GM18858 (cell line): ENCODE measurements around the gene CA12.

Source experiments
- ATAC-seq: cut with Tn5 transposase; IDR thresholded peaks from one replicate; pipeline ENCODE4 v1.9.1; 2021; ENCODE audit not compliant: unreplicated experiment

The CA12 gene

GRCh38 chr15:63379492-63380150 lies 2.0 kb downstream of the CA12 start:
- ATAC-seq = no peak

DNA sequence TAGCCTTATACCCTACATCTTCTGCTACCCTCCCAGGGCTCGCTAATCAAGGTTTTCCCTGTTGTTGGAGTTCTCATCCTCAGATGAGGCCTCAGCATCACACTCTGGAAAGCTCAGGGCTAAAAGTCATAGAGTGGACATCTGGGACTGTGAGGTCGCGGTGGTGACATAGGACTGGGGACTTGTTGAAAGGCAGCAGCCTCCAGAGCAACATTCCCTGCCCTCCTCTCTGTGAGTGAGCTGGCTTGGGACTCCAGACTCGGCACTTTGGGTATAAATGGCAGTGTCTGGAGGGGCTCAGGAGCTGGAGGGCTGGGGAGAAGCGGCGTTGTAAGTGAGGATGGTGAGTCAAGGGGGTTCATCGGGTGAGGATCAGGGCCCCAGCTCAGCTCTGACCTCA lies 2.7 kb downstream of the CA12 start:
- ATAC-seq = no peak

- ATAC-seq = no peak
These were observed 6.7 kb downstream of the CA12 start for GRCh38 chr15:63374686-63375520.

- no peak for ATAC-seq
These were observed 7.6 kb downstream of the CA12 start for GRCh38 chr15:63373866-63374548.

GRCh38 chr15:63373330-63373729 lies 8.3 kb downstream of the CA12 start:
- no peak for ATAC-seq

DNA sequence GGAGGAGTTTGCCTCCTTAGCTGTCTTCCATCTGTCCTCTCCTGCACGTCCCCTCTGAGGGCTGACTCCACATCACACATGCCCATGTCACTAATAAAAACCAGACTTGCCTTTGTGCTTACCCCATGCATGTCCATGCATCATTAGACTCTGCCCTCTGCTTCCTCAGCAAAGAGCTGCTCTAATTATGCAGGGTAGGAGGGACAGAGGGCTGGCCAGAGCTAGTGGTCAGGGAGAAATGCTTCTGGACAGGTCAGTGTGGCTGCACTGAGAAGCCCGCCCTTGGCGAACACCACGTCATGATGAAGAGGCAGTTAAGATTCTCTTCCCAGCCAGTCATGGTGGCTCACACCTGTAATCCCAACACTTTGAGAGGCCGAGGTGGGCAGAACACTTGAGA lies 8.9 kb downstream of the CA12 start:
- ATAC-seq = no peak

- no peak for ATAC-seq
These were observed 9.5 kb downstream of the CA12 start for GRCh38 chr15:63372018-63372705.

DNA sequence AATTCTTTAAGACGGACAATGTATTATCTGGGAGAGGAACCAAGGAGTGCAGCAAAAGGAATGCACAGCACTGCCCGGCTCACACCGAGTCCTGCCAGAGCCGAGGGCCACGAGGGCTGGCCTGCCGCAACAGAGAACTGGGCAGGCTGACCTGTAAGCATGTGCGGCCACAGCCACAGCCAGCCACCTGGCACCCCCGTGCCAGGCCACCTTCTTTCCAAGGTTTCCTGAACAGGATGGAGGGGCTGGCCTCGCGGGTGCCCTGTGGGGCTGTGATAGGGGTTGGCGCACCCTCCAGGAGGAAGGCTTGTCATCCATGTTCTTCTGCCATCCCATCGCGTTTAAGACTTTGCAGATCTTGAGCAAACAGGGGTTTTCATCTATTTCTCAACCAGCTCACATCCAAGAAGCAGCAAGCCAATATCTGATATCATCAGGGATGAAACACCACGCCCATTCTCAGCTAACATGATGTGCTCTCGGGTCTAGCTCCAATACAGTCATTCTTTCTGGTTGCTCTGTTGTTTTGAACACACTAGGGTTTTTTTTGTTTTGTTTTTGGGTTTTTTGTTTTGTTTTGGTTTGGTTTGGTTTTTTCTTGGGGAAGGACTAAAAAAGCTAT lies 10.2 kb downstream of the CA12 start:
- ATAC-seq = no peak

DNA sequence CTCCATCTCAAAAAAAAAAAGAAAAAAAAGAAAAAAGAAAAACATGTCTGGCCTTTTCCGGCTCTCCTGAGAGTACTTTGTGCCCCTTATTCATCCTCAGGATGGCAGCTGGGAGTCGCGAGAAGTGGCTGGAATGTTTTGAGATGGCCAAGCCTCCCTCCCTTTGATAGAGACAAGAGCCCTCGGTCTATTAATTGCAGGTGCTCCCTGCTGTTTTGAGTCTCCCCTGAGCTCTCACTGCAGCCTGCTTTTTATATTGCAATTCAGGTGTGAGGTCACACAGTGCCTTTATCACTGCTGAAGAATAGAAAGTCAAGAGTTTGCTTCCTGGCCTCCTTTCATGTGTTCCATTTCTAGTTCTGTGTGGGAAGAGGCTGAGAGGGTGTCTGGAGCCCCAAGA lies 10.9 kb downstream of the CA12 start:
- ATAC-seq = no peak

- no peak for ATAC-seq
These were observed 11.9 kb downstream of the CA12 start for GRCh38 chr15:63369781-63370180.

DNA sequence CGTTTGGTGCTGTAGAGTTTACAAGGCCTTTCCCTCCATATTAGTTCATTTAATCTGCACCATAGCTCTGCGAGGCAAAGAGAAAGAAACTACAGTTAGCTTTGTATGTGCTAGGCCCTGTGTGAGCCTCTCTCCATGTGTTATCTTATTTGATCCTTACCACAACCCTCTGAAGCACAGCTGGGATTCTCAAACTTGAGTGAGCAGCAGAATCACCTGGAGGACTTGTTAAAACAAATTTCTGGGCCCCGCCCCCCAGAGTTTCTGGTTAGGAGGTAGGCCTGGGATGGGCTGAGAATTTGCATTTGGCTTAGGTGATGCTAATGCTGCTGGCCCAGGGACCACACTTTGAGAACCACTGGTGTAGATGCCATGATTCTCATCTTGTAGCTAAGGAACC lies 12.3 kb downstream of the CA12 start:
- no peak for ATAC-seq

GRCh38 chr15:63368503-63368902 lies 13.1 kb downstream of the CA12 start:
- no peak for ATAC-seq

GRCh38 chr15:63367900-63368299 lies 13.7 kb downstream of the CA12 start:
- ATAC-seq = no peak

DNA sequence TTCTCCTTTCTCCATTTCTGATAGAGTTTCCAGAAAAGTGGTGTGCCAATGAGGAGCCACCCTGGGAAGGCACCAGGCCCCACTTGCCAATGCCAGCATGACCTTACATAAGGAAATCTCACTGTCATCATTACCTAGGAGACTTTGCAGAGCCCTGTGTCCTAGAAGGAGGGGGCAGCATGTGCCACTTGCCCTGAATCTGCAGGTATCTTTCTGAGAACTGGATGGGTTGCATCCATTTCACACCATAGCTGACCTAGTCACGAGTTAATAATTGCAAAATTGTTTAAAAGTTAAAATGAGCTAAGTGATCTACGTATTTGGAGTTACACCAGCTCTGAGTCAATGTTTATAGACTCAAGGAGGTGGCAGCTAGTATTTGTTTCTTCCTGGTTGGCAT lies 14.3 kb downstream of the CA12 start:
- no peak for ATAC-seq

GRCh38 chr15:63366451-63366850 lies 15.2 kb downstream of the CA12 start:
- ATAC-seq = no peak

- ATAC-seq = no peak
These were observed 16.4 kb downstream of the CA12 start for GRCh38 chr15:63365273-63365680.

- ATAC-seq = no peak
These were observed 17.0 kb downstream of the CA12 start for GRCh38 chr15:63364399-63365272.

- ATAC-seq = no peak
These were observed 18.4 kb downstream of the CA12 start for GRCh38 chr15:63363292-63363691.

DNA sequence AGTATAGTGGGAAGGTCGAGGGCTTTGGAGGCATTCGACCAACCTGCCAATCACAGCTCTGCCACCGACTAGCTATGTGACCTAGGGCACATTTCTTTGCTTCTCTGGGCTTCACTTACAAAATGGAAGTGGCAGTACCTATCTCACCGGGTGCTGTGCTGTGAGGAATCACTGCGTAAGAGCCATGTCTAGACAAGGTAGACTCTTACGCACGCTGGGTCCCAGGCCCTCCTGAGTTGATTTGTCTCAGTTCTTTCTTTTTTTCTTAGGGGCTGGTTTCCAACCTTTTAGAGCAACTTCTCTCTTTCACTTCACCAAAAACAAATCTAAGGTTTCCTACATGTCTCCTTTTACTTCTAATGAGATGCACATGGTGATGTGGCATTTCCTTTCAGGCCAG lies 18.8 kb downstream of the CA12 start:
- ATAC-seq = no peak

GRCh38 chr15:63362196-63362595 lies 19.4 kb downstream of the CA12 start:
- no peak for ATAC-seq
